Esophagus squamous epithelium (tissue), 4 donors: Measurements from ENCODE around the gene CFAP65.
A peak's percentile ranks its signal among the peaks of the same experiment; 100 is the strongest.

ENCODE experiments used
- POLR2A ChIP-seq, 4 donors: fragments of 450-650 bp; IDR thresholded peaks; one replicate each; pipeline ENCODE4 v1.6.1; 2017; ENCODE audit warnings: antibody characterized with exemption in 4 of 4, mild to moderate bottlenecking in 4 of 4, moderate library complexity in 3 of 4
- TF ChIP-seq, protein P1 (sequence below), 6 experiments: fragments of 450-650 bp in 4 of 6; fragments of 200-600 bp in 2 of 6; sonication (generic) in 2 of 6; IDR thresholded peaks; one replicate each; pipeline ENCODE4 v1.5.1; 2016 to 2019; ENCODE audit warnings: antibody characterized with exemption in 6 of 6, mild to moderate bottlenecking in 4 of 6, moderate library complexity in 4 of 6

DNA sequence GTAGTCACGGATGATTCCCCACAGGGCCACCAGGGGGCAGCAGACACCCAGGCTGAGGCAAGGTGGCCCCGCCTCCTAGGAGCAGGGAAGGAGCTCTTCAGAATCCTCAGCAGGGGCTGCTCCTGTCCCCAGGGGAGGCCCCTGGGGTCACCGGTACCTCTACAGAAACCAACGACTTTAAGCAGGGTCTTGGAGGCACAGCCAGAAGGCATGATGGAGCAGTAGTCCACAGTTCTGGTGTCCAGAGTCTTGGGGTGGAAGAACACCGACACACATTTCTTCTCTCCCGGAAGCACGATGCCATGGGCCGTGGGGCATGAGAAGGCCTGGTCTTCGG lies 11.5 kb downstream of the CFAP65 start:
- TF ChIP-seq, protein P1, sequence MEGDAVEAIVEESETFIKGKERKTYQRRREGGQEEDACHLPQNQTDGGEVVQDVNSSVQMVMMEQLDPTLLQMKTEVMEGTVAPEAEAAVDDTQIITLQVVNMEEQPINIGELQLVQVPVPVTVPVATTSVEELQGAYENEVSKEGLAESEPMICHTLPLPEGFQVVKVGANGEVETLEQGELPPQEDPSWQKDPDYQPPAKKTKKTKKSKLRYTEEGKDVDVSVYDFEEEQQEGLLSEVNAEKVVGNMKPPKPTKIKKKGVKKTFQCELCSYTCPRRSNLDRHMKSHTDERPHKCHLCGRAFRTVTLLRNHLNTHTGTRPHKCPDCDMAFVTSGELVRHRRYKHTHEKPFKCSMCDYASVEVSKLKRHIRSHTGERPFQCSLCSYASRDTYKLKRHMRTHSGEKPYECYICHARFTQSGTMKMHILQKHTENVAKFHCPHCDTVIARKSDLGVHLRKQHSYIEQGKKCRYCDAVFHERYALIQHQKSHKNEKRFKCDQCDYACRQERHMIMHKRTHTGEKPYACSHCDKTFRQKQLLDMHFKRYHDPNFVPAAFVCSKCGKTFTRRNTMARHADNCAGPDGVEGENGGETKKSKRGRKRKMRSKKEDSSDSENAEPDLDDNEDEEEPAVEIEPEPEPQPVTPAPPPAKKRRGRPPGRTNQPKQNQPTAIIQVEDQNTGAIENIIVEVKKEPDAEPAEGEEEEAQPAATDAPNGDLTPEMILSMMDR (IDR thresholded peaks at IDR 0.05): peak; percentile 84 to 95 (median 90)
- no peak for TF ChIP-seq POLR2A (IDR thresholded peaks at IDR 0.05)
